Measurements from ENCODE around the gene CRYZL1.

- no peak for TF ChIP-seq POLR2AphosphoS5 (IDR thresholded peaks at IDR 0.05)
- TF ChIP-seq CTCF (IDR thresholded peaks at IDR 0.05): no peak
- TF ChIP-seq EP300 (IDR thresholded peaks at IDR 0.05): no peak
- TF ChIP-seq POLR2A (IDR thresholded peaks at IDR 0.05): no peak
These were observed 17.5 kb upstream of the CRYZL1 start for GRCh38 chr21:33658919-33659567.
